ENCODE results near the gene ZNF385A. TPM values are rescaled to one million over a fixed set of nuclear protein-coding genes. Genes with fewer than 3 reads are reported as not detected.
A peak's percentile ranks its signal among the peaks of the same experiment; 100 is the strongest.

The ZNF385A gene
- total and polyA plus RNA-seq, 2 of the 8 experiments (the other 6 are each of a cell fraction or from before 2014, with no cell fraction given): 5.2 to 14.3 TPM

GRCh38 chr12:54337280-54337842 is 47.2 kb downstream of the ZNF385A start:
- no peaks in the 10 kb centered on the region for H3K4me1 ChIP-seq (replicated peaks in 1 of 4; ENCODE audit: control insufficient read depth in 3 of 4, insufficient read depth in 4 of 4, low read length in 3 of 4)
- ChIA-PET CTCF (ENCODE audit: partially characterized antibody) (interaction anchor here (0.6 to 34.6 kb wide), 24 partner anchors 7 to 123 kb away, joined by 3 to 618 read pairs (median 6); partner anchors contain the start of genes COPZ1 and NFE2), POLR2A (ENCODE audit: partially characterized antibody) (interaction anchor here (1.0 to 16.2 kb wide), 10 partner anchors 9 to 57 kb away, joined by 3 to 166 read pairs (median 13); partner anchors contain the start of genes CBX5, COPZ1 and HNRNPA1)
- no peak overlapping the region for H3K56ac ChIP-seq (replicated peaks; ENCODE audit: insufficient read length, low read depth, low read length)
- H3K4ac ChIP-seq (replicated peaks; ENCODE audit: insufficient read length, low read depth, low read length): no peak overlapping the region
- H2BK20ac ChIP-seq (ENCODE audit: low read length): no peak overlapping the region
- TF ChIP-seq RAD21 (IDR thresholded peaks at IDR 0.05 in 1 of 2, conservative IDR thresholded peaks at IDR 0.05 in 1 of 2; ENCODE audit: low read depth in 2 of 2, low read length in 2 of 2): peak in 1 of 2 experiments; percentile 26; a peak in 1 of 4 replicates
- TF ChIP-seq PHF8 (conservative IDR thresholded peaks at IDR 0.05; ENCODE audit: low read depth, low read length): no peak
- no peak overlapping the region for H2BK120ac ChIP-seq (replicated peaks; ENCODE audit: low read depth, low read length)
- H2BK12ac ChIP-seq (ENCODE audit: low read depth, low read length): no peak overlapping the region
- H3K9me3 ChIP-seq (ENCODE audit: insufficient read depth in 2 of 2, low read depth in 1 of 2, low read length in 1 of 2): no peaks in the 10 kb centered on the region
- no peak overlapping the region for H4K91ac ChIP-seq (replicated peaks; ENCODE audit: insufficient read length, low read length)
- H3K23ac ChIP-seq (ENCODE audit: insufficient read length): no peak overlapping the region
- H3K79me2 ChIP-seq (ENCODE audit: control insufficient read depth in 1 of 2, insufficient read depth in 2 of 2, low read length in 2 of 2): no peaks in the 10 kb centered on the region; a peak in 1 of 4 replicates
- H2AFZ ChIP-seq (ENCODE audit: low read length): no peak overlapping the region
- H3K27ac ChIP-seq (ENCODE audit: low read depth, low read length): no peak overlapping the region
- H3K4me2 ChIP-seq (ENCODE audit: insufficient read depth in 1 of 2, low read depth in 2 of 2, low read length in 2 of 2): no peak overlapping the region
- no peak overlapping the region for H3K18ac ChIP-seq (ENCODE audit: extremely low read depth, low read length)
- no peak for DNase-seq (ENCODE audit: low read depth in 1 of 2, low spot score in 2 of 2)
- FAIRE-seq: no peak
- H3K27me3 ChIP-seq (replicated peaks in 1 of 4; ENCODE audit: control insufficient read depth in 3 of 4, extremely low read depth in 1 of 4, insufficient read depth in 3 of 4, low read length in 3 of 4): no peaks in the 10 kb centered on the region
- peaks cover 2 to 10% (median 5%) of the 10 kb centered on the region in 4 experiments; a peak in 4 of 8 replicates for H3K36me3 ChIP-seq (ENCODE audit: control insufficient read depth in 2 of 4, insufficient read depth in 4 of 4, low read length in 3 of 4)
- no peak overlapping the region for H4K8ac ChIP-seq (ENCODE audit: extremely low read depth, insufficient read depth, low read length)
- no peak overlapping the region for H3K14ac ChIP-seq (ENCODE audit: insufficient read length)
- no peaks in the 10 kb centered on the region; the same call in 1 of the 2 replicates for H3K23me2 ChIP-seq (ENCODE audit: low read depth, low read length)
- no peak overlapping the region for H2AK5ac ChIP-seq (ENCODE audit: low read depth, low read length)
- H2BK15ac ChIP-seq (ENCODE audit: low read length): no peak overlapping the region
- no peak overlapping the region for H2BK5ac ChIP-seq (ENCODE audit: low read depth, low read length)
- H4K5ac ChIP-seq (ENCODE audit: insufficient read length, low read depth, low read length): no peak overlapping the region
- H3K4me3 ChIP-seq (ENCODE audit: extremely low read depth in 1 of 4, insufficient read depth in 2 of 4, low read depth in 3 of 4, low read length in 4 of 4): no peak overlapping the region
- H4K20me1 ChIP-seq (replicated peaks in 1 of 2; ENCODE audit: control insufficient read depth in 1 of 2, insufficient read depth in 2 of 2, low read length in 2 of 2): peaks cover 2 to 5% of the 10 kb centered on the region in 2 experiments
- WGBS, 2 experiments (ENCODE audit: extremely low coverage in 1 of 2, insufficient coverage in 1 of 2, insufficient read length in 1 of 2, insufficient replicate concordance in 2 of 2, low coverage in 1 of 2, low lambda C conversion rate in 2 of 2, missing lambda C conversion rate in 1 of 2): 91% methylated on average over 3 of the region's 3 CpGs; no CpG with 5 or more reads in 1 of the 2 experiments
- peaks cover 3% of the 10 kb centered on the region; the same call in 1 of the 2 replicates for H3K79me1 ChIP-seq (ENCODE audit: low read depth, low read length)
- no peak overlapping the region for H3K9ac ChIP-seq (replicated peaks in 1 of 4; ENCODE audit: extremely low read depth in 1 of 4, low read depth in 3 of 4, low read length in 3 of 4)
